Thyroid gland (tissue), 4 donors: ENCODE results near the gene XYLT2. TPM values are rescaled to one million over a fixed set of nuclear protein-coding genes. Genes with fewer than 3 reads are reported as not detected.
"Not testable (repeated sequence)": the region's sequence is repeated elsewhere in the genome, so short reads cannot be mapped to it uniquely, and the experiment has no call there.

ENCODE experiments used
- DNase-seq, 2 donors: peaks; one replicate each; pipeline ENCODE4 v3.0.0-alpha.2; 2019
- H3K27ac ChIP-seq, 3 donors: fragments of 200-600 bp; sonication (generic); 1 replicate in 2 of 3; 2 replicates in 1 of 3; pipeline ENCODE4 v1.5.1; 2016 to 2019; ENCODE audit warnings: mild to moderate bottlenecking in 1 of 3, moderate library complexity in 1 of 3
- H3K27me3 ChIP-seq: fragments of 200-600 bp; sonication (generic); one replicate; pipeline ENCODE4 v1.5.1; 2019
- H3K36me3 ChIP-seq, 2 donors: fragments of 200-600 bp; sonication (generic); one replicate each; pipeline ENCODE4 v1.5.1; 2016 to 2019
- H3K4me1 ChIP-seq, 2 donors: fragments of 200-600 bp; sonication (generic); one replicate each; pipeline ENCODE4 v1.5.1; 2017 to 2019
- H3K4me3 ChIP-seq, 3 donors: fragments of 200-600 bp; sonication (generic); replicated peaks in 1 of 3; 1 replicate in 2 of 3; 2 replicates in 1 of 3; pipeline ENCODE4 v1.5.1; 2016; ENCODE audit warnings: mild to moderate bottlenecking in 1 of 3
- H3K9me3 ChIP-seq: fragments of 200-600 bp; sonication (generic); one replicate; pipeline ENCODE4 v1.5.1; 2017
- POLR2A ChIP-seq, 2 donors: fragments of 450-650 bp; IDR thresholded peaks; one replicate each; pipeline ENCODE4 v1.6.1; 2017; ENCODE audit warnings: antibody characterized with exemption in 2 of 2, mild to moderate bottlenecking in 2 of 2, moderate library complexity in 1 of 2
- WGBS, 2 donors: methylation state at CpG; one replicate each; pipeline ENCODE4 v1.1.5; 2017; 5-methylcytosine and 5-hydroxymethylcytosine counted together
- intact Hi-C: fragments of 100-400 bp; cut with DNase I; formaldehyde crosslinking; loops from one replicate; pipeline ENCODE4 v1.15.1; 2023
- total RNA-seq, 4 donors: library from RNA; depleted of rRNA; stranded (reverse); fragments of >200 nt; gene quantifications; one replicate each; pipeline ENCODE4 v1.2.3, GENCODE V29; 2016
- TF ChIP-seq, protein P1 (sequence below), 6 experiments: fragments of 200-600 bp in 3 of 6; fragments of 450-650 bp in 3 of 6; sonication (generic) in 3 of 6; IDR thresholded peaks; one replicate each; pipeline ENCODE4 v1.5.1; 2016 to 2019; ENCODE audit warnings: antibody characterized with exemption in 6 of 6, mild to moderate bottlenecking in 2 of 6, inconsistent platforms in 1 of 6, moderate library complexity in 1 of 6

XYLT2 gene
- 10 to 100 TPM; 22.4 to 33.4 (median 28.8) TPM for total RNA-seq

DNA sequence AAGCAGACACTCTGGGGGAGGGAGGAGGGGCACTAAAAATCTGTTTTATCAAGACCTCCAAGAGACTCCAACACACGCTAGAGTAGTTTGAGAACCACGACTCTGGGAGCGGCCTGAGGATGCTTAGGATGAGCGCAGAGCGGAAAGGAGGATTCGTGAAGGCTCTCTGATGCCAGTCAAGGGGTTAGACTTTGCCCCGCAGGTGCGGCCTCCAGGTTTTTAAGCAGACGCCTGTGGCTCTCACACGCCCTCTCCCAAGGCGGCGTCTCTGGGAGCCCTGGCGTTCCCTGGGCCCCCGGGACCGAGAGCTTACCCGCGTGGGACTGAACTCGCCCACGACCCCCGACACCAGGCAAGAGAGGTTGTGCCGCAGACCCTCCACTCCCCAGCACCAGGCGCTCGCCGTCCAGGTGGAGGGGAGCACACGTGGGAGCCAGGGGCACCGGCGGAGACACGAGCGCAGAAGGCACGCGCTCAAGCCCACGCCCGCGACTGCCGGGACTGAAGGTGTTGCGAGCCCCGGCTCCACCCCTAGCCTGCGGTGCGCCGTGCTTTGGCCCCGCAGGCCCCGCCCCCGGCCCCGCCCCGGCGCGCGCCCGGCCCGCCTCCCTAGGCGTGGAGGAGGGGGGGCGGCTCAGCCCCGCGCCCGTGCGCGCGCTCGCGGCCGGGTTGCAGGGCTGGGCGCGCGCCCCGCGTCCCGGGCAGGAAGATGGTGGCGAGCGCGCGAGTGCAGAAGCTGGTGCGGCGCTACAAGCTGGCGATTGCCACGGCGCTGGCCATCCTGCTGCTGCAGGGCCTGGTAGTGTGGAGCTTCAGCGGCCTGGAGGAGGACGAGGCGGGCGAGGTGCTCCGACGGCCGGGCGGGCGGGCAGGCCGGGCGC lies at the start of gene XYLT2:
Gene XYLT2 (plus strand): TSS at position 695 of the 881 bp plus-strand sequence. CDS start 15 bp downstream, at position 710.
- Histone ChIP-seq H3K36me3 (no peaks in the 10 kb centered on the region), H3K4me3 (peak within 1 kb of the TSS in 2 of 3 donors; percentile 62 to 85), H3K9me3 (no peaks in the 10 kb centered on the region), H3K27me3 (no peaks in the 10 kb centered on the region), H3K27ac (peak within 1 kb of the TSS in 2 of 3 donors; percentile 3 to 24), H3K4me1 (peaks cover 15 to 17% of the 10 kb centered on the region in 2 donors)
- peak; percentile 87 to 89 for DNase-seq
- 3 to 25% methylated on average over 10 to 33 of the region's 87 CpGs for WGBS, 2 donors
- peak in 1 of 2 donors; percentile 75 for TF ChIP-seq POLR2A (IDR thresholded peaks at IDR 0.05)
- TF ChIP-seq, protein P1, sequence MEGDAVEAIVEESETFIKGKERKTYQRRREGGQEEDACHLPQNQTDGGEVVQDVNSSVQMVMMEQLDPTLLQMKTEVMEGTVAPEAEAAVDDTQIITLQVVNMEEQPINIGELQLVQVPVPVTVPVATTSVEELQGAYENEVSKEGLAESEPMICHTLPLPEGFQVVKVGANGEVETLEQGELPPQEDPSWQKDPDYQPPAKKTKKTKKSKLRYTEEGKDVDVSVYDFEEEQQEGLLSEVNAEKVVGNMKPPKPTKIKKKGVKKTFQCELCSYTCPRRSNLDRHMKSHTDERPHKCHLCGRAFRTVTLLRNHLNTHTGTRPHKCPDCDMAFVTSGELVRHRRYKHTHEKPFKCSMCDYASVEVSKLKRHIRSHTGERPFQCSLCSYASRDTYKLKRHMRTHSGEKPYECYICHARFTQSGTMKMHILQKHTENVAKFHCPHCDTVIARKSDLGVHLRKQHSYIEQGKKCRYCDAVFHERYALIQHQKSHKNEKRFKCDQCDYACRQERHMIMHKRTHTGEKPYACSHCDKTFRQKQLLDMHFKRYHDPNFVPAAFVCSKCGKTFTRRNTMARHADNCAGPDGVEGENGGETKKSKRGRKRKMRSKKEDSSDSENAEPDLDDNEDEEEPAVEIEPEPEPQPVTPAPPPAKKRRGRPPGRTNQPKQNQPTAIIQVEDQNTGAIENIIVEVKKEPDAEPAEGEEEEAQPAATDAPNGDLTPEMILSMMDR (IDR thresholded peaks at IDR 0.05) = no peak
- intact Hi-C loops = no loop called here

DNA sequence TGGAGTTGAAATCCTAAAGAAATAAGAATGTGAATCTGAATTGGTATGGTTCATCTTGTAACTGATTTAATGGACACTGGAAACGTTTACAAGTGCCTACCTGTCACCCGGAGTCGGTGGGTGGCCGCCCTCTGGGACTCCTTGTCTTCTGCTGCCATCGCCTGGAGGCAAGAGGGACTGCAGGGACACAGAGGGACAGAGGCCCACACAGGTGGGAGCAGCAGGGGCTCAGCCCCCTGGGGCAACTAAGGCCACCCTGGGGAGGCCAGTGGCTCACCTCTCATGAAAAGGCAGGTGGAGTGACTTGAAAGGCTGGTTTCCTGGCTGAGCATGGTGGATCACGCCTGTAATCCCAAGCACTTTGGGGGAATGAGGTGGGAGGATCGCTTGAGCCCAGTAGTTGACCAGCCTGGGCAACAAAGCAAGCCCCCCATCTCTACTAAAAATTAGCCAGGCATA lies 48.5 kb upstream of the XYLT2 start:
- no peaks in the 10 kb centered on the region for H3K36me3 ChIP-seq
- H3K27me3 ChIP-seq = no peaks in the 10 kb centered on the region
- H3K9me3 ChIP-seq = no peaks in the 10 kb centered on the region
- no peaks in the 10 kb centered on the region for H3K4me1 ChIP-seq
- intact Hi-C loops = loop anchor here (2.0 to 10.0 kb wide), 2 partner anchors 97 to 183 kb away; partner anchors contain the start of gene COL1A1
- no peak overlapping the region for H3K27ac ChIP-seq
- DNase-seq = peak; percentile 76 to 83
- 15 to 19% methylated on average over 7 of the region's 7 CpGs for WGBS, 2 donors
- no peak overlapping the region for H3K4me3 ChIP-seq
- TF ChIP-seq, protein P1 (IDR thresholded peaks at IDR 0.05) = peak; percentile 79 to 97 (median 92)
- no peak for TF ChIP-seq POLR2A (IDR thresholded peaks at IDR 0.05)

DNA sequence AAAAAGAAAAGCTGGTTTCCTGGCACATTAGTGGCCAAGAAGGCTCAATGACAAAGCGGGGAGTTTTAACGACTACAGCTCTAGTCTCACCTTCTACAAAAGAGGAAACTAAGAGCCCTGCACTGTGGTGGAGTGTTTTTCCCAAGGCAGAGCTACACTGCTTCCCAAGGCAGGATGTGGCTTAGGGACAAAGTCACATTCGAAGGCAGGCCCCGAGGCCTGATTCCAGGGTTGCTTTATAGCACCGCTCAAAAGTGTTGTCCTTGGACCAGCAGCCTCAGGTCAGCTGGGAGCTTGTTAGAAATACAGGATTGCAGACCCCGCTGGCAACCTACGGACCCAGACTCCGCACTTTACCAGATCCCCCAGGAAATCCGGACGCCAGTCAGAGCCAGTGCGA lies 47.9 kb upstream of the XYLT2 start:
- WGBS, 2 donors = 70% methylated on average over 11 of the region's 11 CpGs
- intact Hi-C loops = loop anchor here (10.0 kb wide), 1 partner anchor 183 kb away; no protein-coding TSS in a partner anchor
- H3K4me1 ChIP-seq = no peaks in the 10 kb centered on the region
- no peak overlapping the region for H3K27ac ChIP-seq
- DNase-seq = no peak
- TF ChIP-seq, protein P1 (IDR thresholded peaks at IDR 0.05) = no peak
- no peak for TF ChIP-seq POLR2A (IDR thresholded peaks at IDR 0.05)
- H3K27me3 ChIP-seq = no peaks in the 10 kb centered on the region
- H3K4me3 ChIP-seq = no peak overlapping the region
- H3K36me3 ChIP-seq = no peaks in the 10 kb centered on the region
- no peaks in the 10 kb centered on the region for H3K9me3 ChIP-seq

DNA sequence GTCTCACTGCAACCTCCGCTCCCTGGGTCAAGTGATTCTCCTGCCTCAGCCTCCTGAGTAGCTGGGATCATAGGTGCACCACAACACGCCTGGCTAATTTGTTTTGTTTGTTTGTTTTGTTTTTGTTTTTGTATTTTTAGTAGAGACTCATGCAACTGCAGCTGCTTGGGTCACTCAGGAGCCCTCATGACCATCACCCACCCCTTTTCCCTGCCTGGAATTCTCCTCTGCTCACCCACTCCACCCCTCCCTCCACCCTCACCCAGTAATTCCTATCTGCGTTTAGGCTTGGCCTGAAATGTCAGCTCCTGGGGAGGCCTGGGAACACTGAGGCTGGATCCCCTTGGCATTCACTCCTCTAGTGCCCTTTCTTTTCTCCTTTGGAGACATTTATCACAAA lies 46.1 kb upstream of the XYLT2 start:
- Histone ChIP-seq H3K27me3 (no peaks in the 10 kb centered on the region), H3K36me3 (no peaks in the 10 kb centered on the region), H3K27ac (no peak overlapping the region), H3K9me3 (no peaks in the 10 kb centered on the region), H3K4me3 (no peak overlapping the region), H3K4me1 (peaks cover 0 to under 1% of the 10 kb centered on the region in 2 donors)
- 76 to 77% methylated on average over 3 of the region's 3 CpGs for WGBS, 2 donors
- intact Hi-C loops = loop anchor here (10.0 kb wide), 1 partner anchor 185 kb away; no protein-coding TSS in a partner anchor
- DNase-seq = no peak
- no peak for TF ChIP-seq POLR2A (IDR thresholded peaks at IDR 0.05)
- TF ChIP-seq, protein P1 (IDR thresholded peaks at IDR 0.05) = no peak

DNA sequence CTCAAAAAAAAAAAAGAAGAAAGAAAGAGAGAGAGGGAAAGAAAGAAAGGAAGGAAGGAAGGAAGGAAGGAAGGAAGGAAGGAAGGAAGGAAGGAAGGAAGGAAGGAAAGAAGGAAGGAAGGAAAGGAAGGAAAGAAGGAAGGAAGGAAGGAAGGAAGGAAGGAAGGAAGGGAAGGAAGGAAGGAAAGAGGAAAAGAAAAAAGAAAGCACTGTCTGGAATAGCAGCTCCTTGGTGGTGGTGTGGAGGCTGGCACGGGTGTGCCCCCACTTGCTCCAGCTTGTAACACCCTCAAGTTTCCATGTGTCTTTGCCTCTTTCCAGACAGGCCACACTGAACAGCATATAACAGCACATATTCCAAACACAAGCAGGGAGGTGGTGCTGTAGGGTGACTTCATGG lies 45.1 kb upstream of the XYLT2 start:
- intact Hi-C loops = not testable (repeated sequence)
- WGBS, 2 donors = 60 to 73% methylated on average over 1 of the region's 1 CpG

More for the DNA sequence above, 45.1 kb upstream of the XYLT2 start:
- not testable (repeated sequence) for H3K4me1 ChIP-seq, H3K27ac ChIP-seq, DNase-seq, H3K9me3 ChIP-seq, H3K36me3 ChIP-seq, H3K27me3 ChIP-seq, H3K4me3 ChIP-seq
